Measurements from ENCODE around the gene RAB5A. TPM values are rescaled to one million over a fixed set of nuclear protein-coding genes. Genes with fewer than 3 reads are reported as not detected.

RAB5A gene
- total and polyA plus RNA-seq, 10 of the 15 experiments (the other 5 are each of a cell fraction or from before 2014, with no cell fraction given), result 15.8 to 44.3 (median 29.1) TPM

- Histone ChIP-seq H3K9me3 (replicated peaks; ENCODE audit: control insufficient read depth, insufficient read depth, low read length) (no peaks in the 10 kb centered on the region), H4K20me1 (ENCODE audit: control insufficient read depth, insufficient read depth) (no peaks in the 10 kb centered on the region), H2AFZ (ENCODE audit: control insufficient read depth, low read depth, low read length) (no peak overlapping the region), H3K9ac (ENCODE audit: control insufficient read depth, insufficient read depth, low read length) (no peak overlapping the region), H3K4me1 (ENCODE audit: control insufficient read depth, insufficient read depth, low read length) (no peaks in the 10 kb centered on the region), H3K79me2 (ENCODE audit: control insufficient read depth, insufficient read depth, low read length) (no peaks in the 10 kb centered on the region), H3K27me3 (replicated peaks in 1 of 2; ENCODE audit: control insufficient read depth in 2 of 2, insufficient read depth in 2 of 2, low read length in 1 of 2) (no peaks in the 10 kb centered on the region), H3K27ac (ENCODE audit: control insufficient read depth, insufficient read depth) (no peak overlapping the region), H3K36me3 (ENCODE audit: control insufficient read depth in 2 of 2, insufficient read depth in 2 of 2, low read length in 1 of 2) (no peaks in the 10 kb centered on the region), H3K4me2 (ENCODE audit: control insufficient read depth, insufficient read depth) (no peak overlapping the region), H3K4me3 (no peak overlapping the region)
- ChIA-PET SMC1A (ENCODE audit: uncharacterized antibody, unreplicated experiment) (no interaction called here), RAD21 (ENCODE audit: unreplicated experiment) (no interaction called here), CTCF (interaction anchor here (0.7 kb wide), 1 partner anchor 130 kb away, joined by 3 read pairs; no protein-coding TSS in a partner anchor), POLR2A (interaction anchor here (0.6 kb wide), 1 partner anchor 14 kb away, joined by 4 read pairs; no protein-coding TSS in a partner anchor)
- in situ Hi-C loops (cut with MboI) (no loop called here), intact Hi-C loops (cut with micrococcal nuclease; ENCODE audit: unreplicated experiment) (no loop called here)
- DNase-seq (ENCODE audit: low read depth, low spot score), result no peak
- FAIRE-seq, result no peak
- 100% methylated on average over 1 of the region's 1 CpG for WGBS (ENCODE audit: insufficient coverage, insufficient replicate concordance, low lambda C conversion rate, missing lambda C conversion rate)
- BruUV-seq (replicated peaks), result no TSS peak
- ATAC-seq, result no peak
- TF ChIP-seq E2F8 (IDR thresholded peaks at IDR 0.05; ENCODE audit: low read depth, partially characterized antibody), result no peak
- TF ChIP-seq CUX1 (IDR thresholded peaks at IDR 0.05; ENCODE audit: insufficient replicate concordance, low read depth, low read length), result no peak
- no peak for TF ChIP-seq CBX5 (IDR thresholded peaks at IDR 0.05; ENCODE audit: low read depth)
- TF ChIP-seq NFXL1 (IDR thresholded peaks at IDR 0.05; ENCODE audit: borderline replicate concordance), result no peak
- no peak for TF ChIP-seq TCF12 (IDR thresholded peaks at IDR 0.05; ENCODE audit: low read depth, low read length)
- no peak for TF ChIP-seq RAD21 (IDR thresholded peaks at IDR 0.05; ENCODE audit: insufficient read depth, low read depth, low read length)
- no peak for TF ChIP-seq JUND (IDR thresholded peaks at IDR 0.05; ENCODE audit: low read depth, low read length)
- TF ChIP-seq CBX3 (IDR thresholded peaks at IDR 0.05; ENCODE audit: borderline replicate concordance, low read depth), result no peak
- no peak for TF ChIP-seq MEF2B (IDR thresholded peaks at IDR 0.05; ENCODE audit: partially characterized antibody, poor library complexity, severe bottlenecking)
- TF ChIP-seq BCL11A (IDR thresholded peaks at IDR 0.05; ENCODE audit: low read depth, low read length), result no peak
- TF ChIP-seq TCF3 (IDR thresholded peaks at IDR 0.05; ENCODE audit: borderline replicate concordance, insufficient read depth, low read depth, low read length), result no peak
- no peak for TF ChIP-seq HDGF (IDR thresholded peaks at IDR 0.05)
- no peak for TF ChIP-seq BACH1 (IDR thresholded peaks at IDR 0.05; ENCODE audit: borderline replicate concordance)
- TF ChIP-seq CEBPZ (IDR thresholded peaks at IDR 0.05; ENCODE audit: low read depth, low read length), result no peak
Observed at GRCh38 chr3:20015525-20015924, 68.6 kb downstream of the RAB5A start.
